Large intestine (tissue), 3 donors: ENCODE results near the gene MED9. TPM values are rescaled to one million over a fixed set of nuclear protein-coding genes. Genes with fewer than 3 reads are reported as not detected.

ENCODE experiments used
- DNase-seq, 2 donors: peaks; one replicate each; pipeline versions ENCODE4 v3.0.0 to v3.0.0-alpha.2; 2013
- H3K27ac ChIP-seq: one replicate; pipeline ENCODE4 v1.5.1; 2013; ENCODE audit warnings: low read length
- H3K27me3 ChIP-seq: 2 replicates; pipeline ENCODE4 v1.6.1; 2013; ENCODE audit warnings: low read length; ENCODE audit not compliant: control insufficient read depth, insufficient read depth
- H3K36me3 ChIP-seq: 2 replicates; pipeline ENCODE4 v1.6.1; 2013; ENCODE audit warnings: low read length; ENCODE audit not compliant: control insufficient read depth, insufficient read depth
- H3K4me1 ChIP-seq: one replicate; pipeline ENCODE4 v1.6.1; 2013; ENCODE audit warnings: low read length; ENCODE audit not compliant: control insufficient read depth, insufficient read depth
- H3K4me3 ChIP-seq: one replicate; pipeline ENCODE4 v1.5.1; 2013; ENCODE audit warnings: low read length
- H3K9me3 ChIP-seq: one replicate; pipeline ENCODE4 v1.6.1; 2013; ENCODE audit warnings: mild to moderate bottlenecking, low read depth, low read length, moderate library complexity; ENCODE audit not compliant: control insufficient read depth
- WGBS: methylation state at CpG from one replicate; pipeline ENCODE4 v1.1.5; 2013; ENCODE audit warnings: low lambda C conversion rate; ENCODE audit not compliant: insufficient coverage; 5-methylcytosine and 5-hydroxymethylcytosine counted together
- polyA plus RNA-seq: library from polyadenylated mRNA; unstranded; fragments of 120-200 nt; gene quantifications from one replicate; pipeline ENCODE4 v1.2.1, GENCODE V29; 2013

The MED9 gene
- polyA plus RNA-seq, 1 donor = 17.4 TPM

DNA sequence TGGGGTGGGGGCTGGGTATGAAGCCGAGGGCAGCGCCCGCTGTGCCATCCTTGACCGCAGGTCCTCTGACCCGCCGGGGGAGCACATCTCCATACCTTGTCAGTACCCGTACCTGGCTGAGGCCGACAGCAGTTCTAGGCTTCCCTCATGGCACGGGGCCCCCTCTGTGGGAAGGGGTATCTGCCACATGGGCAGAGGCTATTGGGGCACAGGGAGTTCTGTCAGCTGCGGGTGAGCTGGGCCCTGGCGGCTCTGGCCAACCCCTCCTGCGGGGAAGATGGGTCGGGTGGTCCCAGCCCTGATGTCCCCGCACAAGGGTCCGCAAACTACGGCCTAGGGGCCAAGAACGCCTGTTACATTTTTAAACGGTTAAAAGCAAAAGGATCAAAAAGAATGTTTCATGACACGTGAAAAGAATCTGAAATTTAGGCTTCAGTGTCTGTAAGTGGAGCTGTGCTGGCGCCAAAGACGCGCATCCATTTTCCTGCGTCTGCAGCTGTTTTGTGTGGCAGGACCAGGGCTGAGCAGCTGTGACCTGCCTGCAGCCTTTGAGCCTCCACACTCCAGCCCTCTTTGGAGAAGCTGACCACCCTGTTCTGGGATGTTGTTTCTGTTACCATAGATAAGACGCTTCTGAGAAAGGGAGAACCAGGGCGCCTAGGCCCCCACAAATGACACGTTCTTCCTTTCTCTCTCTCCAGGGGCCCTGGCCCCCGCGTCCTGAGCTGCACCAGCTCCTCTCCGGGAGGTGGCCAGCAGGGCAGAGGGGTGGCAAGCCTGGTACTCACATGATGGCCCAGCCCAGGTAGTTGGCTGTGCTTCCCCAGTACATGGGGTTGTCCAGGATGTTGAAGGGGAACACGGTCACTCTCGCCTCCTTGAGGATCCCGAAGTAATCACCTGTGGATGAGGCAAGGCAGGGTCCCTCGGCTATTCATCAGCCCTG is 32.1 kb downstream of the MED9 start:
- Histone ChIP-seq H3K27me3 (no peaks in the 10 kb centered on the region), H3K4me1 (no peaks in the 10 kb centered on the region), H3K4me3 (no peak overlapping the region), H3K9me3 (no peaks in the 10 kb centered on the region), H3K36me3 (no peaks in the 10 kb centered on the region), H3K27ac (no peak overlapping the region)
- WGBS = 90% methylated on average over 5 of the region's 33 CpGs
- DNase-seq = no peak

DNA sequence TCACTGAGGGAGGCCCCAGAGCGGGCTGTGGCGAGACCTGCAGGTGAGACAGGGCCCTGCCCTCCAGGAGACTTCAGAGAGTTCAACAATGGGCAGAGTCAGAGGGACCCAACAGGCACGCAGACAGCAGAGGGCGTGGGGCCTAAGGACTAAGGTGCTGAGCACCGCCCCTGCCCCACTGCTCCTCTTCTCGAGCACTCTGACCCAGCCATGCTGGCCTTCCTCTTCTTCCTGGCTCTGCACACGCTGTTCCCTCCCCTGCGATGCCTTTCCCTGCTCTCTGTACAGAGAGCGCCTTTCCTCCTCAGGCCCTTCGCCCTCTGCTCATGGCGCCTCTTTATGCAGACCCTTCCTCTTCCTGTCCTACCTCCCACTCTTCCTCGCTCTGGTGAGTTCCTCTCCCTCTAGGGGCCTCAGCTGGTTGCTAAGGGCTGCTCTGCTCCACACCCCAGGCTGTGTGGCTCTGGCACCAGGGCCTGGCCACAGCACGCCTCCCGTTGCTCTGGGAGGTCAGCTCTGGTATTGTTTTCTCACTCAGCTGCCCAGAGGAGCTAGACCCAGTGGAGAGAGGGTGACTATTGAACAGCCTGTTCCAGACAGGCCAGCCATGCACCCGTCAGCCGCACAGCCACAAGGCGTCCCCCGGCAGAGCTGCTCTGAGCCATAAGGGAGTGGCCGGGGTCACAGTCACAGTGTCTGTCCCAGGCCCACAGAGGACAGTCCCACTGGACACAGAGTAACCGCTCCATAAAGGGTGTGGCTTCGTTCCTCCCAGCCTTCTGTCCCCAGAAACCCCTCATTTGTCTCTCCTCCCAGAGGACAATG is 33.0 kb downstream of the MED9 start:
- no peak for DNase-seq
- no peaks in the 10 kb centered on the region for H3K27me3 ChIP-seq
- no peaks in the 10 kb centered on the region for H3K9me3 ChIP-seq
- H3K4me3 ChIP-seq = no peak overlapping the region
- H3K4me1 ChIP-seq = no peaks in the 10 kb centered on the region
- 97% methylated on average over 4 of the region's 21 CpGs for whole genome bisulfite sequencing
- no peaks in the 10 kb centered on the region for H3K36me3 ChIP-seq
- no peak overlapping the region for H3K27ac ChIP-seq

DNA sequence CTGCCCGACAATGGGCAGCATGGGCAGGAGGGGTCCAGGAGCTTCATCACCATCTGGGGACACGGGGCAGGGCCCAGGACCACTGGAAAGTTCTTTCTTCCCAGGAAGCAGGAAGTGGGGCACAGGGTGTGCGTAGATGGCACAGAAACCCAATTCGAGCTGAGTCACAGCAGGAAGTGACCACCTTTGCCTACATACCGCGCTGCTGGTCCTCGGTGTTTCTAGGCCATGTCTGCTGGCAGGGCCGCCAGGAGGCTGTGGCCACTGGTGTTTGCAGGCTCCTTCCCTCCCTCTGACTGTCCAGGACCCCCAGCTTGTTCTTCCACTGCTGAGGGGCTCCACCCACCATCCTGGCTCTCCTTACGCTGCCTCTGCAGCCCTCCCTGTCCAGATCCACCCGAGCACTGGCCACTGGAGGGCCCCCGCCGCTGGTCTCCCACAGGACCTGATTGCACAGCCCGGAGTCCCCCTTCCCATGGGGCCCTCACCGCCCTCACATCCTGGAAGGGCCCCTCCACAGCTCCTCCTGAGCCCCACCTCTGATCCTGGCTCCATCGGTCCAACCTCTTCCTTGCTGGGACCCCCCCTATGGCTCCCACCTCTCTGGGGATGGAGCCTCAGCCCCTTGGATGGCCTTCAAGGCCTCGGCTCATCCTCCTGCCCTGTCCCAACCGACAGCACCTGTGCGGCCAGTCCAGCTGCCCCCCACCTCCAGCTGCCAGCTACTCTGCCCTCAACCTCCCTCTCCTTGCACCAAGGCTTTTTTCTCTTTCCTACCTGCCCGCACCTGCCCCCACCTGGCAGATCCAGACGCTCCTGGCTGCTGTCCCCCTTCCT is 33.9 kb downstream of the MED9 start:
- Histone ChIP-seq H3K9me3 (no peaks in the 10 kb centered on the region), H3K4me3 (no peak overlapping the region), H3K4me1 (no peaks in the 10 kb centered on the region), H3K36me3 (no peaks in the 10 kb centered on the region), H3K27me3 (no peaks in the 10 kb centered on the region), H3K27ac (no peak overlapping the region)
- no peak for DNase-seq
- no CpG with 5 or more reads among the region's 20 CpGs for WGBS

DNA sequence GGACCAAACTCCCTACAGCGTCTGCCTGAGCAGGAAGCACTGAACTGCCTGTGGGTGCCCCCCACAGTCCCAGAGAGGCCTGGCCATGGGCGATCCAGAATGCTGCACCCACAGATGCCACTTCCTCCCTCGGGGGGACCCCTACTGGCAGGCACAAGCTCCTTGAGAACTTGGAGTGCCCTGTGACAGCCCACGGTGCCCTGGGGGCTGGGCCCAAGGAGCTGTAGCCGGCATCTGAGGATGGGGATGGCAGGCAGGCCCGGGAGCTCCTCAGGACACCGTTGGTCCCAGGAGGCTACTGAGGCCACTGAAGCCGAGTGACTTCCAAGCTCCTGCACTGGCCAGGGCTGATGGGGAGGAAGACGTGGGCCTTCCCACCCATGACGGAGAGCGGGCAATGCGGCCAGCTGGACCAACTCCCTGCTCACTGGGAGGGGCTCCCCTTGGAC is 34.5 kb downstream of the MED9 start:
- no peaks in the 10 kb centered on the region for H3K27me3 ChIP-seq
- no peak for DNase-seq
- no peaks in the 10 kb centered on the region for H3K9me3 ChIP-seq
- H3K4me3 ChIP-seq = no peak overlapping the region
- WGBS = no CpG with 5 or more reads among the region's 12 CpGs
- H3K27ac ChIP-seq = no peak overlapping the region
- H3K4me1 ChIP-seq = no peaks in the 10 kb centered on the region
- no peaks in the 10 kb centered on the region for H3K36me3 ChIP-seq

DNA sequence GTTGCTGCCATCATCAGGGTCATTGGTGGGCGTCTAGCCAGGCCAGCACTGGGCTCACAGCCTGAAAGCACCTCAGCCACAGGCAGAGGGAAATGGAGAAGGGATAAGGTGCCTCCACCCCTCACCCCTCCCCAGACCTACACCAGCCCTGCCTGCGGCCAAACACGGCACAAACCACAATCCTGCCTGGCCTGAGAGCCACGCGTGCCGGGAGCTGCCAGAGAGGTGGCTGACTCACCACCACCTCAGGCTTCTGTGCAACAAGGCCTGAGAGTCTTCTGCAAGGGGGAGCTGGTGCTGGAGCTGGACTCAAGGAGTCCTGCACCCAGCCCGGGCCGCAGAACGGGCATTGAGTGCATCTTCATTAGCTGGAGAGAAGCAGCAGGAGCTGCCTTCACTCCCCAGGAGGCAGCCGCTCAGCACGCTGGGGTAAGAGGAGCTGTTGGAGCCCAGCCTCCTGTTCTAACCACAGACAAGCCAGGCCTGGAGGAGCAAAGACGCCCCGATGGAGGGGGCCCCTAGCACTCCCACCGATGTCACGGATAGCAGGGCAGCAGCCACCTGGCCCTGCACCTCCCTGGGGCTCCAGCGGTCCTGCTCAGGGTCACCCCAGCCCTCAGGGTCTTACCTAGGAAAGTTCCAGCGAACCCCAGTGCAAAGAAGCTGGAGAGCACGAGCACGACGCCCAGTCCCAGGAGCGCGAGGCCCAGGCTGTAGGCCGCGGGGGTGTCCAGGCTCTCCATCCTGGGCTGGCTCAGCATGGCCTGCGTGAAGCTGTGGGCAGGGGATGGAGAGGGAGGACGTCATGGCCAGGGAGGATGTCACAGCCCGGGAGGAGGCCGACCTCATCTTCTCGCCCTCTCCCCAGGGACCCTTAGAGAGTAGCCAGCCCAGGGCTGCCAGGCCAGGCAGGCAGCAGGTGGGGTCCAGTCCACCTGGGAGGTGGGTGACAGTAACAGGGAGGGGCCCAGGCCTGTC is 35.4 kb downstream of the MED9 start:
- Histone ChIP-seq H3K27me3 (no peaks in the 10 kb centered on the region), H3K36me3 (no peaks in the 10 kb centered on the region), H3K27ac (no peak overlapping the region), H3K4me1 (no peaks in the 10 kb centered on the region), H3K9me3 (no peaks in the 10 kb centered on the region), H3K4me3 (no peak overlapping the region)
- no peak for DNase-seq
- WGBS = no CpG with 5 or more reads among the region's 29 CpGs

DNA sequence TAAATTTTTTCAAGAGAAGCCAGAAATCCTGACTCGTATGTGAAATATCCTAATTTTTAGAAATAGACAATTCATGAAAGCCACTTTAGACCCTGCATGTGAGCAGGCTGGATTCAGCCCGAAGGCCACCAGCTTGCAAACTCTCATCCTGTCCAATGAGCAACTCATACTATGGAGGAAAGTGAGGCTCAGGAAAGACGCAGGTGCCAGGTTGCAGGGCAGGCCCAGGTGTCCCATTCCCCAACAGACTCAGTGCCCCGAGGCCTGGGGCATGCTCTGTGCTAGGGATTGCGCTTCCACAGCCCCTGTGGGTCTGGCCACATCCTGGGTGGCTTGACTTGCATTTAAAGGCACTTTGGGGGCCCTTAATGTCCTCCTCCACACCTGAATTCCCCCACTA is 36.1 kb downstream of the MED9 start:
- H3K4me3 ChIP-seq = no peak overlapping the region
- no CpG with 5 or more reads among the region's 5 CpGs for WGBS

DNA sequence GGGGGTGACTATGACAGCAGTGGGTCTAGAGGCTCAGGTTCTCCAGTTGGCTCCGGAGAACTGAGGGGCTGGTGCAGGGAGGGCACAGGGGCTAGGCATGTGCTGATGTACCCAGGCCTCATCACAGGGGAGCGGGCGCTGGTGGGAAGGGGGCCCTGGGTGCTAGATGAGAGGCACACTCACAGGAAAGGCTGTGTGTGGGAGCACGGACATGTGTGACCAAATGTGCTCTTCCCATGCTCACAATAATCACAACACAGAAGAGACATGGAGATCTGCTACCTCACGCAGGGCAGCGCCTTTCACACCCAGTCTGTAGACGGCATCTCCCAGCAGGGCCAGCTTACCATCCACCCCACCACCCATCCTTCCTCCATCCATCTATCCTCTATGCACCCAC is 36.8 kb downstream of the MED9 start:
- H3K27me3 ChIP-seq = no peaks in the 10 kb centered on the region
- no peaks in the 10 kb centered on the region for H3K36me3 ChIP-seq
- DNase-seq = no peak
- 83% methylated on average over 1 of the region's 7 CpGs for WGBS
- H3K27ac ChIP-seq = no peak overlapping the region
- no peaks in the 10 kb centered on the region for H3K9me3 ChIP-seq
- H3K4me3 ChIP-seq = no peak overlapping the region
- no peaks in the 10 kb centered on the region for H3K4me1 ChIP-seq

More for the DNA sequence above, 36.1 kb downstream of the MED9 start:
- Histone ChIP-seq H3K4me1 (no peaks in the 10 kb centered on the region), H3K27me3 (no peaks in the 10 kb centered on the region), H3K27ac (no peak overlapping the region), H3K9me3 (no peaks in the 10 kb centered on the region), H3K36me3 (no peaks in the 10 kb centered on the region)
- DNase-seq = no peak

DNA sequence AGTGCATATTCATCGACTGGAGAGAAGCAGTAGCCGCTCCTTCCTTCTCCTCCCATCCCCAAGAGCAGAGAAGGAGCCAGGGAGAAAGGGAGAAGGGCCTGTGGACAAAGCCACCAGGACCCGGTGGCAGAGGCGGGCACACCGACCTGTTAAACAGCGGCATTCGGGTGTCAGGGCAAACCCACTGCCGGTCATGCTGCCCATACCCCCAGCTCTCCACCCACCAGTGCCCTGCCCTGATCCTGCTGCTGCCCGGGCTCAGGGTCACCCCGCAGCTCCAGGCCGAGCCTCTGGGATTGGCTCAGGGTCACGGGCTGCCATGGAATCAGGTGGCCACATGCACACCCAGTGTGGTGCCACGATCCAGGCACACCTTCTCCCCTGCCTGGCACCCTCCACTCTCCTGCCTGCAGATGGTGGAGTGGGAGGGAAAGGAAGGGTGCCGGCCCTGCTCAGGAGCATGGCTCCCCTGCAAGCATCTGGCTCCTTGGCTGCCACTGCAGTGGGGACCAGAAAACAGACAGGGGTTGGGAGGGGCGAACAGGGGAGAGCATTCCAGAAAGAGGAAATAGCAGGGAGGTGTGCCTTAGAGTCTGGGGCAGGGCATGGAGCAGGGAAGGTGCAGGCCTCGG is 37.7 kb downstream of the MED9 start:
- H3K36me3 ChIP-seq = peaks cover under 1% of the 10 kb centered on the region
- no peaks in the 10 kb centered on the region for H3K4me1 ChIP-seq
- H3K27me3 ChIP-seq = no peaks in the 10 kb centered on the region
- no peak for DNase-seq
- no peak overlapping the region for H3K4me3 ChIP-seq
- no peak overlapping the region for H3K27ac ChIP-seq
- no peaks in the 10 kb centered on the region for H3K9me3 ChIP-seq
- WGBS = no CpG with 5 or more reads among the region's 16 CpGs
